ENCODE measurements around the gene PLEKHA6. TPM values are rescaled to one million over a fixed set of nuclear protein-coding genes. Genes with fewer than 3 reads are reported as not detected.

Gene PLEKHA6
- total and polyA plus RNA-seq, 8 donors, result 9.5 to 23.8 (median 15.0) TPM

DNA sequence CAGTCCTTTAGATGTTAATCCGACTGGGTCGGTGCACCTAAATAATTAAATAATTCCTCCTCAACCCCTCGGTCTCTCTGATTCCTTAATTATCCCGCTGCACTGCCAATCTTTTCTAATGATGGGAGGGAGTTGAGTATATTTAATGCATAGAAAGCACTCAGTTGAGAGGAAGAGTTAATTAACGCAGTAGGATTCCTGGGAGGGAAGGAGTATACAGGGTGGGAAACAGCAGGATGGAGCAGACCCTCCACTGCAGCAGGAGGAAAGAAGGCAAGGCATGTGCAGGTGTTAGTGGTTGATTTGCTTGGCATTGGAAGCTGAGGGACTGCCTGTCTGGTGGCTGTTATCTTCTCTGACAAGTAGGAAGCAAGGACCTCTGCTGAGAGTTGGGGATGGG is 183.7 kb downstream of the PLEKHA6 start:
- Histone ChIP-seq H3K4me3 (no peak overlapping the region), H3K27ac (no peak overlapping the region), H3K4me1 (peaks cover 0 to 8% (median 0%) of the 10 kb centered on the region in 3 donors), H3K9me3 (no peaks in the 10 kb centered on the region), H3K27me3 (no peaks in the 10 kb centered on the region), H3K36me3 (no peaks in the 10 kb centered on the region)
- TF ChIP-seq, protein P1, sequence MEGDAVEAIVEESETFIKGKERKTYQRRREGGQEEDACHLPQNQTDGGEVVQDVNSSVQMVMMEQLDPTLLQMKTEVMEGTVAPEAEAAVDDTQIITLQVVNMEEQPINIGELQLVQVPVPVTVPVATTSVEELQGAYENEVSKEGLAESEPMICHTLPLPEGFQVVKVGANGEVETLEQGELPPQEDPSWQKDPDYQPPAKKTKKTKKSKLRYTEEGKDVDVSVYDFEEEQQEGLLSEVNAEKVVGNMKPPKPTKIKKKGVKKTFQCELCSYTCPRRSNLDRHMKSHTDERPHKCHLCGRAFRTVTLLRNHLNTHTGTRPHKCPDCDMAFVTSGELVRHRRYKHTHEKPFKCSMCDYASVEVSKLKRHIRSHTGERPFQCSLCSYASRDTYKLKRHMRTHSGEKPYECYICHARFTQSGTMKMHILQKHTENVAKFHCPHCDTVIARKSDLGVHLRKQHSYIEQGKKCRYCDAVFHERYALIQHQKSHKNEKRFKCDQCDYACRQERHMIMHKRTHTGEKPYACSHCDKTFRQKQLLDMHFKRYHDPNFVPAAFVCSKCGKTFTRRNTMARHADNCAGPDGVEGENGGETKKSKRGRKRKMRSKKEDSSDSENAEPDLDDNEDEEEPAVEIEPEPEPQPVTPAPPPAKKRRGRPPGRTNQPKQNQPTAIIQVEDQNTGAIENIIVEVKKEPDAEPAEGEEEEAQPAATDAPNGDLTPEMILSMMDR (IDR thresholded peaks at IDR 0.05), result no peak
- 78 to 84% methylated on average over 5 of the region's 5 CpGs for WGBS, 2 donors
- DNase-seq, result no peak
- ATAC-seq, result no peak
- intact Hi-C loops (cut with DNase I), result no loop called here
- FAIRE-seq, result no peak

DNA sequence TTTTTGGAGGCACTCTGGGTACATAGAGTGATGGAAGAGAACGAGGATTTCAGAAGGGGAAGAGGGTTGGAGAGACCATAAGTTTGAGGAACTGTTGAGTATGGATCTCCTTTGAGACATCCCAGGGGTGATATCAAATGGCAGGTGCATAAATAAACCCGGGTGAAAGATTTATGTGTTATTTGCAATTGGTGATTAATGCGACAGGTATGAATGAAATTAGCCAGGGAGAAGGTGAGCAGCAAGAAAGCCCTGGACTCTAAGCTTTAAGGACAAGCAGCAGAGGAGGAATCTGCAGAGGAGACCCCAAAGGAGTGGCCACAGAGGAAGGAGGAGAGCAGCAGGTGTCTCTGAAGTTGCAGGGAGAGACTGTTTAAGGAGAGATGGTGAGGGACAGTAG is 184.8 kb downstream of the PLEKHA6 start:
- ATAC-seq (no peak), DNase-seq (no peak), FAIRE-seq (no peak)
- no peaks in the 10 kb centered on the region for H3K36me3 ChIP-seq
- H3K27ac ChIP-seq, result no peak overlapping the region
- H3K4me1 ChIP-seq, result peaks cover 0 to 8% (median 0%) of the 10 kb centered on the region in 3 donors
- intact Hi-C loops (cut with DNase I), result no loop called here
- H3K9me3 ChIP-seq, result no peaks in the 10 kb centered on the region
- TF ChIP-seq, protein P1 (IDR thresholded peaks at IDR 0.05), result no peak
- WGBS, 2 donors, result 51 to 64% methylated on average over 3 of the region's 3 CpGs
- no peak overlapping the region for H3K4me3 ChIP-seq
- H3K27me3 ChIP-seq, result no peaks in the 10 kb centered on the region

DNA sequence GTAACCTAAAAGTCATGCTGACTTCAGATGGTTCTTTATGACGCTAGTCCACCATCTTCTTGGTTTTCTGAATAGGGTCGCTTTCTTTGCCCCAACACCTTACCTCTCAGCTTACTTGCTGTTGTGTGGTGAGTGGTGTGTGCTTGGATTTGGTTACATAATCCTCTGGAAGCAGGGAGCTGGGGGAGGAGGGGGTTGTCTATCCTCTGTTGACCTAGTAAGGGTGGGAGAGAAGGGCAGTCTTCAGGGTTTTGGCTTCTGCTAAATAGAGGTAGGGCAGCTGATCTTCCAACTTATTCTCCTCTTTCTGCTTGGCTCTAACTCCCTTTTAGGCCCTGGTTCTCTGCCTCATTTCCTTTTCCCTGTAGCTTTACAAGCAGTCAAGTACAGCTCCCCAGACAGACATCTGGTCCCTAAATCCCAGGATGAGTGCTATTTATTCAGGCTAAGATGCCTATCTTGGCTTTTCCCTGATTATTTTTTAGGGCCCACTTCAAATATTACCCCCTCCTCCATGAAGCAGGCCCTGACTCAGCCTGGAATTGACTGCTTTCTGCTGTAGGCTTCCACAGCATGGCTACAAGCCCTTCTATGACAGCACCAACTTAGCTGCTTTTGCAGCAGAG is 187.2 kb downstream of the PLEKHA6 start:
- H3K4me3 ChIP-seq, result no peak overlapping the region
- FAIRE-seq (no peak), DNase-seq (no peak), ATAC-seq (no peak)
- WGBS, 2 donors, result 96 to 97% methylated on average over 2 of the region's 2 CpGs
- intact Hi-C loops (cut with DNase I), result no loop called here
- no peak overlapping the region for H3K27ac ChIP-seq
- peaks cover 0 to 8% (median 0%) of the 10 kb centered on the region in 3 donors for H3K4me1 ChIP-seq
- no peaks in the 10 kb centered on the region for H3K9me3 ChIP-seq
- no peaks in the 10 kb centered on the region for H3K36me3 ChIP-seq
- no peaks in the 10 kb centered on the region for H3K27me3 ChIP-seq
- TF ChIP-seq, protein P1 (IDR thresholded peaks at IDR 0.05), result no peak

DNA sequence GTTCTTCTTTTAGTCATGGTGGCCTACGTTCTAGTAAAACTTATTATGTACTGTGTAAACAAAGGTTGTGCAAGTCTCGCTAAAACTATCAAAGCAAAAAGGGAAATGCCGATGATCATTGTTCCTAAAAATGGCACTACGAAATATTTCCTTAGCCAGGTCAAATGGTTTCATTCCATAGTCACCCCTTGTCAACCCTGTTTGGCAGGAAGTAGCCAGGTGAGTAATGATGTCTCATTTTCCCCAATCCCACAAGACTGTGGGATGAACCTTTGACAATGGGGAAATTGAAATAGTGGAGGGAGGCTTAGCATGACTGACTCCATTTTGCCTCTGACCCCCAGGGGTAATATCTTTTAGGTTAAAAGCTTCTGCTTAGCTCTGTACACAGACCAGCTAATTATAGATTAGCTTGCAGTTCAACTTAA is 188.0 kb downstream of the PLEKHA6 start:
- WGBS, 2 donors, result 21 to 24% methylated on average over 4 of the region's 4 CpGs
- Histone ChIP-seq H3K36me3 (no peaks in the 10 kb centered on the region), H3K4me3 (no peak overlapping the region), H3K9me3 (no peaks in the 10 kb centered on the region), H3K27me3 (no peaks in the 10 kb centered on the region), H3K4me1 (peaks cover 0 to 8% (median 0%) of the 10 kb centered on the region in 3 donors), H3K27ac (peak overlapping the region in 1 of 4 donors; percentile 33)
- no peak for FAIRE-seq
- TF ChIP-seq, protein P1 (IDR thresholded peaks at IDR 0.05), result no peak
- intact Hi-C loops (cut with DNase I), result no loop called here
- no peak for DNase-seq
- peak; percentile 36 to 79 (median 70) for ATAC-seq

DNA sequence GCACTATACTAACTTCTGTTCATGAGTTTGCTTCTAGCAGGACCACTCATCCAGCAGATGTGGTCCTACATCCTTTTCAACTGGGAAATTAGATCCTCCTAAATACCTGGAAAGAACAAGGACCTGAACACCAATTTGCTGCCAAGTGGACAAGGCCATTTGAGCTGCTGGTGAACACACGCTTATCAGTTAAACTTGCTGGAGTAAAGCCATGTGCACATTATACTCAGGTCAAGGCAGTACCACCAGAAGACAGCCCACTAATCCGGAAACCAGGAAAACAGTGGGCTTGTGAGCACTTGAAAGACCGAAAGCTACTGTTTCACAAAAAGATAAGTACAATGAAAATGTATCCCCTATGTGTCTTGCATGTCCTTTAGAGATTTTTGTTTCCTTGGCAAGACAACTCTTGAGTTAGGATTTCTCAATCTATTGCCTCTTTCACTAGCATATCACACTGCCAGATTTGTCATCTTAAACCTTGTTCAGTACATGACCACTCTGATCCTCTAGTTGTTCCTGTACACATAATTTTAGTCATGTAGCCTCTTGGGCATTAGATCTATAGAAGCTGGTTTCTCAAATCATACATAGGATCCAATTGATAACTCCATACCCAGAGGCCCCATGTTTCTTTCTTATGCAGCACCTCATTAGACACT is 189.1 kb downstream of the PLEKHA6 start:
- no peak for DNase-seq
- H3K4me1 ChIP-seq, result peaks cover 0 to 8% (median 0%) of the 10 kb centered on the region in 3 donors
- H3K36me3 ChIP-seq, result no peaks in the 10 kb centered on the region
- no peak overlapping the region for H3K27ac ChIP-seq
- no peaks in the 10 kb centered on the region for H3K9me3 ChIP-seq
- ATAC-seq, result peak; percentile 59 to 88 (median 72)
- no peak for FAIRE-seq
- intact Hi-C loops (cut with DNase I), result no loop called here
- no peaks in the 10 kb centered on the region for H3K27me3 ChIP-seq
- TF ChIP-seq, protein P1 (IDR thresholded peaks at IDR 0.05), result no peak
- H3K4me3 ChIP-seq, result no peak overlapping the region
- 38 to 42% methylated on average over 3 of the region's 3 CpGs for WGBS, 2 donors
